ENCODE results near the gene NAV2.

NAV2 gene

DNA sequence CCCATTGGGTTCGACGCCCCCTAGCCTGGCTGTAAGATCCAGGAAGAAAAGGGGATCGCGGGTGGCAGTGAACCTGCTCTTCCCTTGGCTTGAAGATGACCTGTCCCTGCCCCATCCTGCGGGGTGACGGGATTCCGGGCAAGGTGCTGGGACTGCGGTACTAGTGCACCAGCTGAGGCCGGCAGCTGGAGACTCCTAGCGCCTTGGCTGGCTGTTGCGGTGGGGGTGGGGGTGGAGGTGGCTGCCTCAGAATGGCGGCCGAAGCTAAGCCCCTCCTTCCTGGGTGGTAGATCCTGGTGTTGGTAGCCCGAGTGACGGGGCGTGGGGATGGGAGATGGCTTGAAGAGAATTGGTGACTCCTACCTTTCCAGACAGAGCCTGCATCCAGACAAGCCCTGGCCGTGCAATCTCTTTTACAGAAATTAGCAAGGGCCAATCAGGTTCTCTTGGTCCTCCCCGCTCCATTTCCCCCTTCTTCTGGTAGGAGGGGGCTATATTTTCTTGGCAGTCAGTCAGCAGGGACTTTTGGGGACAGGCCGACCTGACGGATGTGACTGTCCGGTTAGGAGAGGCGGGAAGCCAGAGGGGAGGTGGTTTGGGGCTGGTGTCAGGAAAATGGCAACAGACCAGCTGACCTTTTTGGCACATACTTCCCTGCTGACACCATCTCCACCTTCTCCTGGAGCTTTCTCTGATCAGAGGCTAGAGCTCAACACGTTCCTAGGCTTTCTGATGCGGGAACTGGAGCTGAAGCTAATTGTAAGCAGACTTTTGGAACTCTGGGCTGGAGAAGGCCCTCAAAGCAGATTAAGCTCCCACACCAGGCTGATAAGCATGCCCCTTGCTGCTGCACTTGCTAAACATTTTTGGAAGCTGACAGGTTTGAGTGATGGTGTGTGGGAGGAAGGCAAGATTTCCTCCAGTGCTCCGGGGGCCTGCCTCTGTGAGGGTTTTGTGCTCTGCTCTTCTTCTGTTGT lies 2.0 kb downstream of the NAV2 start:
- no peak for DNase-seq (ENCODE audit: low read depth in 2 of 2)

DNA sequence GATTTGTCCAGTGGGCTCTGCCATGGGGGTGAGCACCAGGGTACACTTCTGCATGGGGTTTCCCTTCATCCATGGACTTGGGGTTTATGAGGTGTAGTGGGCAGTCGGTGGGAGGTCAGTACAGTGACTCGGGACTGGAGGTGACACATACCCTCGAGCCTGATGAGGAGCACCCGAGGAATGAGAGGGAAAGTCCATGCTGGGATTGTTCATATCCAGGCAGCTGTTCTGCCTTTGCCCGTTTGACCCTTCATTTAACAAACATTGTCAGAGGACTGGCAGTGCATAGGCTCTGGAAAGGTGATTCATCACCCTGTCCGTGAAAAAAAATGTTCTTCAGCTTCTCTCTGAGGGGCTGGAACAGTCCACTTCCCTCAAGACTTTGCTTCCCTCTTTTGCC lies 2.7 kb downstream of the NAV2 start:
- DNase-seq (ENCODE audit: low read depth in 2 of 2): no peak

- DNase-seq (ENCODE audit: low read depth in 2 of 2): no peak
Measured at GRCh38 chr11:19718051-19718450, 5.4 kb downstream of the NAV2 start.

- no peak for DNase-seq (ENCODE audit: low read depth in 2 of 2)
Measured at GRCh38 chr11:19718951-19719350, 6.3 kb downstream of the NAV2 start.

DNA sequence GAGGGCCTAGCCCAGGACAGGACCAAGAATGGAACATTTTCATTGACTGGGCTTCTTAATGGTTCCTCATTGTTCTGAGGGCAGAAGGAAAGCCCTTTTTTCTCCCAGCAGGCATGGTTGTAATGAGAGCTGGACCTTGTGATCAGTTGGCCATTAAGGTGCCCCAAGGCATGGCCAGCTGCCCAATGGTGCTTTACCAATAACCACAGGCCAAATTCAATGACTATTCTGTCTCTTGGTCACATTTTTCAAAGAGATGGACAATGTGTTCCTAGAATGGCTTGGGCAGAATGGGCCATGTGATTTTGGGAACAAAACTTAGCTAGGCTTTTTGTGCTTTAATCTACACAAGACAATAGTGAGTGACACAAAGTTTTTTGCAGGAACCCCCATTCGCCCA lies 7.3 kb downstream of the NAV2 start:
- DNase-seq (ENCODE audit: low read depth in 2 of 2): no peak

- no peak for DNase-seq (ENCODE audit: low read depth in 2 of 2)
Measured at GRCh38 chr11:19721176-19721575, 8.5 kb downstream of the NAV2 start.

DNA sequence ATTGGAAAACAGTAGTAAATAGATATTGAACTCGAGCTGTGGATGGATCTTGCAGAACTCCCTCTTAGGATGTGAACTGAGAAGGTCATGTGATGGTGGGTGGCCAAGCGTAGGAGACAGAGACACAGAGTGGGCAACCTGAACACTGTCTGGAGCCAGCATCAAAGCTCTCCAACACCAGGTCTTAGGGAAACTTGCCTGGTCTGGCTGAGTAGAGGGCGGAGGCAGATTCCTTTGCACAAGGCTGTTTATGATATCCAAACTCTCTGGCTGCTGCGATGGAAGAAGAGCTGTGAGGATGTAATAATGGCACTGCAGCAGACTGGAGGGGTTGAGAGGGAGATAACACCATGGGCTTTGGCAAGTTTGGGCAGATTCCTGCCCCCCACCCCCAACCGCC lies 10.1 kb downstream of the NAV2 start:
- no peak for DNase-seq (ENCODE audit: low read depth in 2 of 2)

- no peak for DNase-seq (ENCODE audit: low read depth in 2 of 2)
Measured at GRCh38 chr11:19723572-19724342, 11.1 kb downstream of the NAV2 start.

DNA sequence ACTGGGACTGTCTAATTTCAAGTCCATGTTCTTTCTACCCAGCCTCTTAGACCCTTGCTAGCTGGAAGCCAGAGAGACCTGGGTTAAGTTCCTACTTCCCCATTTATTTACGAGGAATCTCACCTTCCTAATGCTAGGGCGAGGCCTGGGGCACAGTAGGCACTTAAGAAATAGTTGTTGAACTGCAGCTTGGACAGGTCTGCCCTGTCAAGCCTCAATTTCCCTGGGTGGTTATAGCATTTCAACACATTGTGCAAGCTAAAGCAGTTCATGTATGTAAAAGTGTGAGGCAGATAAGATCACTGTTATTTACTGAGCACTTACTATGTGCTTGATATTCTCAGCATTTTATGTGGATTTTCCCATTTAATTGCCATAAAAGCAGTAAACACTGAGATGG lies 12.1 kb downstream of the NAV2 start:
- DNase-seq (ENCODE audit: low read depth in 2 of 2): no peak

GRCh38 chr11:19725379-19726079 lies 12.9 kb downstream of the NAV2 start:
- no peak for DNase-seq (ENCODE audit: low read depth in 2 of 2)

GRCh38 chr11:19727246-19727645 lies 14.6 kb downstream of the NAV2 start:
- DNase-seq (ENCODE audit: low read depth in 2 of 2): no peak

DNA sequence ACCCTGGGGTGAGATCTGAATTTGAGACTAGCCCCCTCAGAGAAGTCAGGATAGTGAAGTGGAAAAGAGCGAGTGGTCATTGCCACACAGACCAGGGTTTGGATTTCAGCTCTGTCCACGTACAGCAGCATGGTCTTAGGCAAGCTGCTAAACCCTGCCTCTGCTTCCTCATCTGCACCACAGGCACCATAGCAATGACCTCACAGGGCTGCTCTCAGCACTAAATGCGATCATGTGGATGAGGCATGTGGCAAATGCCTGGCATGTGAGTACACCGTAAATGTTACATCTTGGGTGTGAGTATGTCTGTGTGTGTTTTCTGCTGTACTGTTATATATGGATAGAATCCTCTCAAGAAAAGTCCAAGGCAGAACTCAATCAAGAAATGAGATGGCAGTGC lies 15.8 kb downstream of the NAV2 start:
- no peak for DNase-seq (ENCODE audit: low read depth in 2 of 2)

GRCh38 chr11:19729141-19729540 lies 16.5 kb downstream of the NAV2 start:
- no peak for DNase-seq (ENCODE audit: low read depth in 2 of 2)

GRCh38 chr11:19730373-19730772 lies 17.7 kb downstream of the NAV2 start:
- no peak for DNase-seq (ENCODE audit: low read depth in 2 of 2)

DNA sequence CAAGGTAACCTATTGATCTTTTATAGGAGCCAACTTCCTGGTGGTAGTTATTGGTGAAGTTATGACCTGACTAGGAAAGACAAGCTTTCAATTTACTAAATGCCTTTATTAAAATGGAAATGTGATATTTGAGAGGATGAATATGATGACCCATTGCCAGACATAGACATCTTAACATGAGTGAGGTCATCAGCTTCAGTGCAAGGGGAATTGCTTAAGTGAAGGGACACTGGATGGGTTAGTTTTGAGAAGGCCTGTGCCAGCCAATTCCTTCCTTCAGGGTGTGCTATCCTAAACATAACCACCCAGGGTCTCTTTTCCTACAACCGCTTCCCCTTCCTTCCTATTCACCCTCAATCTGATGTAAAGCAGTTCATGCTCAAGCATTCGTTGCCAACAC lies 21.5 kb downstream of the NAV2 start:
- DNase-seq (ENCODE audit: low read depth in 2 of 2): no peak

- DNase-seq (ENCODE audit: low read depth in 2 of 2): no peak
Measured at GRCh38 chr11:19735157-19735908, 22.7 kb downstream of the NAV2 start.

DNA sequence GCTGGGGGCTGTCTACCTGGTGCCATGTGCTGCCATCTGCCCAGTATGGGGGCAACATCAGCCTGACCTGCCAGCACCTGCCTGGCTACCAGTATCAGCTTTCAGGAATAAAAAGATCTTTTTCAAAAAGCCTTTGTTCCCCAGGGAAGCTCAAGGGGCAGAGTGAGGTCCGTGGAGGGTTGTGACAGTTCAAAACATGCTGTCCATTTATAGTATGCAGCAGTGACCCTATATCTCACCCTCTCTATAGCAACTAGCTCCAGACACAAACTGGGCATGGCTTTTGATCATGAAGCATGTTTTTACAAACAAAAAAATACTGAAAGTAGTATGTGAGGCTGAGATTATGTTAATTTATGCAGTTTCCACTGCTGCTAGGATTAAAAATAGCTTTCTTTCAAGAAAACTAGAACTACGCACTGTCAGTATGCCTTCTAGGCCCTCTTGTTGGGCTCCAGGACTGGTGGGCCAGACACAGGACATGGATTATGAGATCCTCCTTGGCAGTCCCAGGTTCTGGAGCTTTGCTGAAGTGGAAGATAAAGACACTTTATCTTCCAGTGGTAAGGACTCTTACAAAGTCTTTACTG lies 23.4 kb downstream of the NAV2 start:
- no peak for DNase-seq (ENCODE audit: low read depth in 2 of 2)

GRCh38 chr11:19736831-19737230 lies 24.2 kb downstream of the NAV2 start:
- no peak for DNase-seq (ENCODE audit: low read depth in 2 of 2)

- DNase-seq (ENCODE audit: low read depth in 2 of 2): no peak
Measured at GRCh38 chr11:19737575-19737974, 24.9 kb downstream of the NAV2 start.

DNA sequence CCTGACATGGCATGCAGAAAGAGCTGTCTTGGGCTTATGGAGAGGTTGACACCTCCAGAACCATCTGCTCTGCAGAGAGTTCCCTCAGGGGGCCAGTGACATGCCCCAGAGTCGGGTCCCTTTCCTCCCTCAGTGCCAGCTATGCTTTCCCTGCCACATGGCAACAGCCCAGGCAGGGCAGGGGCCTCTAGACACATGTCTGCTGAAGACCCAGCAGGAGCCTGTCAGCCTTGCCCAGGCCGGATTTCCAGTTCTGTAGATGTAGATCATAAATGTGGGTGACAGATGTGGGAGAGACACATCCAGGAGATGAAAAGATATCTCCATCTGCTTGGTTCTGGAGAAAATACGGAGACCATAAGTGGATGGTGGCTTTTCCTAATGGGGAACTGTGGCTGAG lies 25.5 kb downstream of the NAV2 start:
- no peak for DNase-seq (ENCODE audit: low read depth in 2 of 2)

- DNase-seq (ENCODE audit: low read depth in 2 of 2): no peak
Measured at GRCh38 chr11:19739872-19740271, 27.2 kb downstream of the NAV2 start.
